NCI-H2196 (cell line): ENCODE data around the gene ABCC10.
"Not testable (repeated sequence)": the region's sequence is repeated elsewhere in the genome, so short reads cannot be mapped to it uniquely, and the experiment has no call there.

Source experiments
- DNase-seq: peaks from one replicate; lab custom pipeline; 2025; ENCODE audit not compliant: unreplicated experiment; lab: John Stamatoyannopoulos, UW

Gene ABCC10

GRCh38 chr6:43407296-43407695, 20.0 kb upstream of the ABCC10 start:
- DNase-seq, result no peak

DNA sequence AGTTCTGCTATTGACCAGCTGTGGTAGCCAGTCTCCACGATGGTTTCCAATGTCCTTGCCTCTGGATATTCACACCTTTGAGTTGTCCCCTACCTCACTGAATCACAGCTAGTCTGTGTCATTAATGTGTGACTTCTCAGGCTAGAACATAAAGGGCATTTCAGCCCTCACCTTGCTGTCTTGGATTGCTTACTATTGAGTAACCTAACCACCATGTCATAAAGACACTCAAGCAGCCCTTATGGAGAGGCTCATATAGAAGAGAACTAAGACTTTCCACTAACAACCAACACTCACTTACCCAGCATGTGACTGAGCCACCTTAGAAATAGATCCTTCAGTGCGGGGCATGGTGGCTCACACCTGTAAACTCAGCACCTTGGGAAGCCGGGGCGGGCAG, 19.1 kb upstream of the ABCC10 start:
- no peak for DNase-seq

DNA sequence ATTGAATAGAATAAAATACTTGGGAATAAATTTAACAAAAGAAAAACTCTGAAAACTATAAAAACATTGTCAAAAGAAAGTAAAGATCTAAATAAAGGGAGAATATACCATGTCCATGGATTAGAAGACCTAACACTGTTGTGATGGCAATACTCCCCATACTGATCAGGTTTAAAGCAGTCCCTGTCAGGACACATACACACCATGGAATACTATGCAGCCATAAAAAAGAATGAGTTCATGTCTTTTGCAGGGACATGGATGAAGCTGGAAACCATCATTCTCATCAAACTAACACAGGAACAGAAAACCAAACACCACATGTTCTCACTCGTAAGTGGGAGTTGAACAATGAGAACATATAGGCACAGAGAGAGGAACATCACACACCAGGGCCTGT, 16.6 kb upstream of the ABCC10 start:
- DNase-seq, result not testable (repeated sequence)

- DNase-seq, result no peak
These were observed 14.8 kb upstream of the ABCC10 start for GRCh38 chr6:43412541-43412940.

- DNase-seq, result no peak
These were observed 14.3 kb upstream of the ABCC10 start for GRCh38 chr6:43413002-43413401.

DNA sequence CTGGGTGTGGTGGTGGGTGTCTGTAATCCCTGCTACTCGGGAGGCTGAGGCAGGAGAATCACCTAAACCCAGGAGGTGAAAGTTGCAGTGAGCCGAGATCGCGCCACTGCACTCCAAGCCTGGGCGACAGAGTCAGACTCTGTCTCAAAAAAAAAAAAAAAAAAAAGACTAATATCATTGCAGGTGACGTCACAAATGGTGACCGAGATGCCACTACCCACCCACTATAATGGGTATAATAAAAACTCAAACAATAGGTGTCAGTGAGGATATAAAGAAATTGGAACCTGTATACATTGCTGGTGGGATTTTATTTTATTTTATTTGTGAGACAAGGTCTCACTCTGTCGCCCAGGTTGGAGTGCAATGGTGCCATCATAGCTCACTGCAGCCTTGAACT, 12.1 kb upstream of the ABCC10 start:
- DNase-seq, result not testable (repeated sequence)

DNA sequence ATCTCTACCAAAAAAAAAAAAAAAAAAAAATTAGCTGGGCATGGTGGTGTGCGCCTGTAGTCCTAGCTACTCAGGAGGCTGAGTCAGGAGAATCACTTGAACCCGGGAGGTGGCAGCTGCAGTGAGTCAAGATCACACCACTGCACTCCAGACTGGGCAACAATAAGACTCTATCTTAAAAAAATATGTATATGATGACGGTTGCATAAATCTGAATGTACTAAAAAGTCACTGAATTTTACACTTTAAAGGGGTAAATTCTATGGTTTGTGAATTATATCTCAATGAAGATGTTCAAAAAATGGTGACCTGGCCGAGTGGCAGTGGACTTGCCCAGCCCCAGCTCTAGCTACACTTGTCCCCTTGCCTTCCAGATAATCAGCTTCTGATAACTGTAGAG, 10.4 kb upstream of the ABCC10 start:
- no peak for DNase-seq

GRCh38 chr6:43420012-43420709, 7.2 kb upstream of the ABCC10 start:
- DNase-seq, result no peak

GRCh38 chr6:43421831-43422230, 5.5 kb upstream of the ABCC10 start:
- no peak for DNase-seq

GRCh38 chr6:43425083-43425482, 2.3 kb upstream of the ABCC10 start:
- DNase-seq, result not testable (repeated sequence)

- no peak for DNase-seq
These were observed 374 bp upstream of the ABCC10 start for GRCh38 chr6:43426928-43427405.

DNA sequence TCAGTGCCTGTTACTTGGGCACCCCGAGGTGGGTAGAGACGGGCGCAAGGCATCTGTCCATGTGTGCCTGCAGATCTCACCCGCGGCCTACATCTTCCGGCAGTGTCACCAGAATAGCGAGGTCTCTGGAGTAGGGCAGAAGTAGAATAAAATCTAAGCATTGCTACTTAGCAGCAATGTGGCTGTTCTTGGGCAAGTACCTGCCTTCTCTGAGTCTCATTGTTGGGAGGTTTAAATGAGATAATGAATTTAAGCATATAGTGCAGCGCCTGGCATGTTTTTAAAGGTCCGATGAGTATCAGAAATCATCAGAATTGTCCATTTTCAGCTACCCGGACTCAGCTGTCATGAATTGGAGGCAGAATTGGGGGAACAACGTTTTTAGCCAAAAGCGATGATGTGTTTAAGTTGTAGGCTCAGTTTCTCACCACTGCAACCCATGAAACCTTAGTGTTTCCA, 800 bp downstream of the ABCC10 start:
- no peak for DNase-seq

DNA sequence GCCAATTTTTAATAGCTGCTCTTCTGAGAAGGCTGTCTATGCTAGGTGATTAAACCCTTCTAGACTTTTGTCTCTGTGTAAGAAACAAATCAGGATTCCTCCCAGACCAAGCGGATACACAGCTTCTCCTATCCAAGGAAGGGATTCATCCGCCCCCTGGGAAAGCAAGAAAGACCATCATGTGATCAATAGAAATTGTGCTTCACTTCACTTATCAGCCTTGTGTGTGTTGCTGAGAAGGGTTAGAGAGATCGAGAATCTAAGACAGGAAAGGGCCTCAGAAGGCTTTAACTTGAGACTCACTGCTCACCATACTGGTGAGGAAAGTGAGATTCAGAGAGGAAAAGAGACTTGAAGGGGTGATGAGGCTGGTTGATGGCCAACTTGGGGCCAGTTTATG, 1.5 kb downstream of the ABCC10 start:
- no peak for DNase-seq

- DNase-seq, result no peak
These were observed 4.9 kb downstream of the ABCC10 start for GRCh38 chr6:43432009-43432945.

- no peak for DNase-seq
These were observed 5.8 kb downstream of the ABCC10 start for GRCh38 chr6:43433148-43433547.

- DNase-seq, result no peak
These were observed 6.9 kb downstream of the ABCC10 start for GRCh38 chr6:43434001-43434840.

- no peak for DNase-seq
These were observed 7.6 kb downstream of the ABCC10 start for GRCh38 chr6:43434943-43435342.

GRCh38 chr6:43435682-43436437, 8.5 kb downstream of the ABCC10 start:
- no peak for DNase-seq

- peak; percentile 49 for DNase-seq
These were observed 9.4 kb downstream of the ABCC10 start for GRCh38 chr6:43436577-43437282.

- DNase-seq, result no peak
These were observed 10.4 kb downstream of the ABCC10 start for GRCh38 chr6:43437700-43438099.
